Upper lobe of right lung (tissue), 1 donor: ENCODE results near the gene ACER3. TPM values are rescaled to one million over a fixed set of nuclear protein-coding genes. Genes with fewer than 3 reads are reported as not detected.
"Not testable (repeated sequence)": the region's sequence is repeated elsewhere in the genome, so short reads cannot be mapped to it uniquely, and the experiment has no call there.

Experiments
- ATAC-seq: fragments of 200-7000 bp; cut with Tn5 transposase; one replicate; pipeline ENCODE4 v1.9.1; 2020; ENCODE audit warnings: mild to moderate bottlenecking, moderate library complexity
- DNase-seq: peaks from one replicate; pipeline ENCODE4 v3.0.0-alpha.2; 2020
- H3K27ac ChIP-seq: fragments of 200-600 bp; one replicate; pipeline ENCODE4 v1.8.0; 2022
- H3K27me3 ChIP-seq: fragments of 200-600 bp; one replicate; pipeline ENCODE4 v1.8.0; 2022; ENCODE audit warnings: mild to moderate bottlenecking
- H3K36me3 ChIP-seq: fragments of 200-600 bp; one replicate; pipeline ENCODE4 v1.8.0; 2022
- H3K4me1 ChIP-seq: fragments of 200-600 bp; one replicate; pipeline ENCODE4 v1.8.0; 2022
- H3K4me3 ChIP-seq: fragments of 200-600 bp; one replicate; pipeline ENCODE4 v1.8.0; 2022; ENCODE audit warnings: mild to moderate bottlenecking
- H3K9me3 ChIP-seq: fragments of 200-600 bp; one replicate; pipeline ENCODE4 v1.8.0; 2022
- CTCF ChIP-seq: fragments of 200-600 bp; IDR thresholded peaks from one replicate; pipeline ENCODE4 v1.8.0; 2022; ENCODE audit warnings: antibody characterized with exemption
- intact Hi-C: fragments of 100-400 bp; cut with DNase I; formaldehyde crosslinking; loops from one replicate; pipeline ENCODE4 v1.11.0; 2022
- total RNA-seq: library from RNA; stranded (reverse); fragmentation: NEBNext Ultra II Directional; extraction: Animal tissue kit (Norgen Biotek cat#: 25700); gene quantifications from one replicate; pipeline ENCODE4 v1.2.1, GENCODE V29; 2021
- donor health status: DM: no; HTN: yes; CAD: no; lungs with severe emphysema.

ACER3 gene
- total RNA-seq, 1 donor from 2014 or later: 42.2 TPM

GRCh38 chr11:76897233-76897632 lies 36.5 kb downstream of the ACER3 start:
- DNase-seq: no peak
- no peaks in the 10 kb centered on the region for H3K4me1 ChIP-seq
- no peaks in the 10 kb centered on the region for H3K9me3 ChIP-seq
- no peak overlapping the region for H3K4me3 ChIP-seq
- intact Hi-C loops: no loop called here
- H3K27me3 ChIP-seq: no peaks in the 10 kb centered on the region
- no peak for TF ChIP-seq CTCF
- H3K36me3 ChIP-seq: no peaks in the 10 kb centered on the region
- ATAC-seq: no peak
- no peak overlapping the region for H3K27ac ChIP-seq

- no peak for ATAC-seq
- peaks cover 1% of the 10 kb centered on the region for H3K9me3 ChIP-seq
- no peak overlapping the region for H3K27ac ChIP-seq
- intact Hi-C loops: no loop called here
- DNase-seq: no peak
- peaks cover 4% of the 10 kb centered on the region for H3K4me1 ChIP-seq
- H3K4me3 ChIP-seq: no peak overlapping the region
- no peak for TF ChIP-seq CTCF
- no peaks in the 10 kb centered on the region for H3K36me3 ChIP-seq
- no peaks in the 10 kb centered on the region for H3K27me3 ChIP-seq
Measured at GRCh38 chr11:76901144-76901543, 40.4 kb downstream of the ACER3 start.

- H3K27me3 ChIP-seq, DNase-seq, H3K4me3 ChIP-seq, H3K27ac ChIP-seq, H3K4me1 ChIP-seq, intact Hi-C loops, H3K9me3 ChIP-seq, ATAC-seq, H3K36me3 ChIP-seq: not testable (repeated sequence)
Measured at GRCh38 chr11:76901622-76902021, 40.9 kb downstream of the ACER3 start.

- H3K9me3 ChIP-seq: peaks cover 7% of the 10 kb centered on the region
- H3K36me3 ChIP-seq: no peaks in the 10 kb centered on the region
- DNase-seq (no peak), ATAC-seq (no peak)
- no peak for TF ChIP-seq CTCF
- intact Hi-C loops: no loop called here
- H3K27me3 ChIP-seq: no peaks in the 10 kb centered on the region
- no peak overlapping the region for H3K4me3 ChIP-seq
- no peak overlapping the region for H3K27ac ChIP-seq
- peaks cover 4% of the 10 kb centered on the region for H3K4me1 ChIP-seq
Measured at GRCh38 chr11:76902121-76903014, 41.6 kb downstream of the ACER3 start.

GRCh38 chr11:76903325-76903724 lies 42.6 kb downstream of the ACER3 start:
- intact Hi-C loops: no loop called here
- H3K4me3 ChIP-seq: no peak overlapping the region

More at GRCh38 chr11:76903325-76903724, 42.6 kb downstream of the ACER3 start:
- DNase-seq: no peak
- peaks cover 7% of the 10 kb centered on the region for H3K9me3 ChIP-seq
- ATAC-seq: no peak
- H3K27me3 ChIP-seq: no peaks in the 10 kb centered on the region
- no peak for TF ChIP-seq CTCF
- no peaks in the 10 kb centered on the region for H3K36me3 ChIP-seq
- H3K27ac ChIP-seq: no peak overlapping the region
- peaks cover 4% of the 10 kb centered on the region for H3K4me1 ChIP-seq
